Activated CD4-positive, alpha-beta T cell treated with anti-CD3 and anti-CD28 coated beads, Interleukin-2, amount 50 U/mL, for 4 hours (primary cell): ENCODE measurements around the gene KIF16B.

Experiments
- DNase-seq, 2 experiments: peaks; one replicate each; pipeline ENCODE4 v3.0.0-alpha.2; 2020

KIF16B gene

DNA sequence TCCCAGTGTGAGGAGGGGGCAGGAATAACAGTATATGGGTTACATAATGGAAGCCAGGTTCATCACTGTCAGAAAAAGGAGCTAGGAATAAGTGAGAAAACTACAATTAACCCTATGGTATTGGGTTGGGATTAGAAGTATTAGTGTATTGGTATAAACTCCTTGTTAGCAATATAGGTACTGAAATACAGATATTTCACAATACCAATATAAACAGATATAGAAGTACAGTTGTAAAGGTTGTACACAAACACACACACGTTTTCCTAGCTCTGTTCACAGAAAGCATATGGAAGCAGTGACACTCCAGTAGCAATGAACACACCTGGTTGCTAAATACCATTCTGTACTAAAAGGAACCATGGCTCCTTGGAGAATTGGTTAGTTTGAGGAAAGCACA is 148.5 kb downstream of the KIF16B start:
- DNase-seq, result no peak

DNA sequence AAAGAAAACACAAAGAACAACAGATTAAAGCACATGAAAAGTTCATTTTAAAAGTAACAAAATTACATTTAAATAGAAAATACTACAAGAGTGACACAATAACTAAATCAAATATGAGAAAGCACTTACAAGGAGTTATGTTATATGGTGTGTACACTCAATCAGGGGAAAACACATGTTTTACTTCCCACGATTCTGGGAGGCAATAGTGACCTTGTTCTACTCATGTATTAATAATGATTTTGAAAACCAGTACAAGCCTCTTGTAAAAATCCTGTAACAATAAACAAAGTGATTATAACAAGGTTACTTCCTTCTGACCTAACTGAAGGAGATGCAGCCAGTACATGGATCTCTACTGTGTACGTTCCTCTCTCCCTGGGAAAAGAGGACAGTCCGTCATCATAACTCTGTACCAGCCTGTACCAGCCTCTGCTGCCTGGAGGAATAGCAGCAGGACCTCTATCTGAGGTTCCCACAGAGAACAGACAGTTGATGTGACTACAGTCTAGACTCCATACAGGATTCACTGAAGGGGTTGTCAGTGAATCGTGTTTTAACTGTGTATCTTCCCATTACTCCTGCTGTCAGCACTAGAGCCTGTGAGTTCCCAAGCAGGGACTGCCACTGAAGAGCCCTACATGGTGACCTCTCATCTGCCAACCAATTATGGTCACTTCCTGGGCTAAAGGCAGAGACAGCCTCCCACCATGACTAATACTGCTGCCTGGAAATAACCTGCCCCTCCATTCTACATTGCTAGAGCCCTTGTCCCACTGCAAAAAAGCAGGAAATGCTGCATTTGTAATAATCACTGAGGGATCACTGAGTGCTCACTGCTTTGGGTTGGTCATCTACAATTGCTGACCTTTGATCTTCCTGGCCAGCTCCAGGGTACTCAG is 149.7 kb downstream of the KIF16B start:
- DNase-seq, result no peak

DNA sequence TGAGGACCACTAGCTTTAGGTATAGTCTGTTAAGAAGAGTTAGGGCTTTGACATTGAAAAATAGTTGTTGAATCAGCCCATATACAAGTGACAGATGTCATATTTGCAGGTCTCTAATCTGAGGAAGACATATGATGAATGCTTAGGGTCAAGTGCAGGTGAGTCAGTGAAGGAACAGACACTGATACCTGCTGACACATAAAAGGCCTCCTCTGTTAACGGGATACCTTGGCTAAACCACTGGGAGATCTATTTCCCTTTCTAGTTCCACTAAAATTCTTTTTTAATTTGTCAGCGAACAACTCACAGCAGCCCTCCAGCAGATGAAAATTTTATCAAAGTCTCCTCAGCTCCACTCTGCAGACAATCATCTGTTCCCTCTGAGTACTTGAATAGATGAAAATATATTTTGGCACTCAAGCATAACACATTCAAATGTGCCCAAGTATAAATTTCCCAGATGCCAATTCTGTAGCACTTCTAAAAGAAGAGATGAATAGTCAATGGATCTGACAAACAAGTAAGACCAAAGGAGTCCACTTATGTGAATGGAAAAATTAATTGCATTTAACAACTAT is 154.0 kb downstream of the KIF16B start:
- DNase-seq, result no peak

DNA sequence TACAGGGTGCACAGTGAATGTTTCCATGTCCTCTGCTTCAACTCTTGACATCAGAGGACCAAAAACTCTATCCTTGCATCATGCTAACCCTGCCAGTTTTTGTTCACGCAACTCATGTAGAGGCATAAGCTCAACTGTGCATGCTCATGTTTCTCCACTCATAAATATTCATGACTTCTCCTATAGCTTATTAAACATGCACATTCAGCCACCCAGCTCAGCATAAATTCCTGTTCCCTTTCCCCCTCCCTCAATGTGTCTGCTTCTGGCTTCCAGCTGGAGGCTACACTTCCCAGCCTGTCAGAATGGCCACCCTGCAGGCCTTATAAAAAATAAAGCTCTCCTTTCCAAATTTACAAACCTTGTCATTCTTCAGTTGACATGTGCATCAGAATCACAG is 154.6 kb downstream of the KIF16B start:
- DNase-seq, result no peak

- no peak for DNase-seq
These were observed 156.2 kb downstream of the KIF16B start for GRCh38 chr20:16417001-16417400.

GRCh38 chr20:16415071-16416053 is 157.9 kb downstream of the KIF16B start:
- no peak for DNase-seq

DNA sequence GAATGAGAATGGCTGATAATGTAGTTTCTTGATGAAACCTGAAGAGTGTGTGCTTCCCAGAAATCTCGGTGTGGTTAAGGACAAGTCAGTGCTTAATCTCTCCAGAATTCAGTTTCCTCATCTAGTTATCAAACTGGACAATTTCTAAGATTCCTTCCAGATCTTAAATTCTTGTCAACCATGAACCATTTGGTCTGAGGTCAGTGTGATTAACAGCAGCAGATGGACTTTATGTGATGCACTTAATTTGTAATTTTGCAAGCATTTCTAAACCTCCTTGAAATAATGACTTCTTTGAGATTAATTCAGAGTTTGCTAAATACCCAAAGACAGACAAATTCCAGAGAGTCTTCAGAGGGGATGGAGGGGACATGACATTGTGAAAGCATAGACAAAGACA is 160.3 kb downstream of the KIF16B start:
- DNase-seq, result no peak

- no peak for DNase-seq
These were observed 161.9 kb downstream of the KIF16B start for GRCh38 chr20:16411361-16411760.

DNA sequence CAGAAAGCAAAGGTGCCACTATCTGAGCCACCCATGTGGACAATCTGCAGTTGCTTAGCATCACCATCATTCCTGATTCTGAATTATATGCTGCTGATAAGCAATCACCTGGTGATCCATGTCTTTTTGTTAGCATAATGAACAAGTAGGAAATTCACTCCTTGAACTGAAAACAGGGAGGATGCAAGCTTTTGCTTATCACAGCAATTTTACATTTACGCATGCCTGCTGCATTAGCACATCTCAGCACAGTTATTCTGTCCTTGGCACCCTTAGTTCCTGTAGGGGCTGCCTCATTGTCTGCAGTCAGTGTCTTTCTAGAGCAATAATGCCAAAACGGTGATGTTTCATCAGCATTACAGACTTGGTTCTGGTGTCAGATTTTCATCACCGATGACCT is 162.6 kb downstream of the KIF16B start:
- no peak for DNase-seq

DNA sequence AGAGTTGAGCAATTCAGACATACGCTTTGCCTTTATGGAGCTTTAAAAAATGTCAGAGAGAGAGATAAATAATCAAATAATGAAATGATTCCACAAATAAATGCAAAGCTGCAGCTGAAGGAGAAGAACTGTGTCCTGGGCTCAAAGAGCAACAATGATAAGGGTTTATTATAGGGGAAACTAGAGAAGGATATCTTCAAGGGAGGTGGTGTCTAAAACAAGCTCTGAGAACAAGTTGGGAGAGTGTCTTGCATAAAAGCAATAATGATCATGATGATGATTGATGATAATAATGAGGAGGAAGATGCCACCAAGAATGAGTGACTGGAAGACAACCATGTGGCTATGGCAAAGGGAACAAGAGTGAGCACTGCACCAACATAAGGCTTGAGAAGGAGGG is 164.3 kb downstream of the KIF16B start:
- DNase-seq, result no peak

DNA sequence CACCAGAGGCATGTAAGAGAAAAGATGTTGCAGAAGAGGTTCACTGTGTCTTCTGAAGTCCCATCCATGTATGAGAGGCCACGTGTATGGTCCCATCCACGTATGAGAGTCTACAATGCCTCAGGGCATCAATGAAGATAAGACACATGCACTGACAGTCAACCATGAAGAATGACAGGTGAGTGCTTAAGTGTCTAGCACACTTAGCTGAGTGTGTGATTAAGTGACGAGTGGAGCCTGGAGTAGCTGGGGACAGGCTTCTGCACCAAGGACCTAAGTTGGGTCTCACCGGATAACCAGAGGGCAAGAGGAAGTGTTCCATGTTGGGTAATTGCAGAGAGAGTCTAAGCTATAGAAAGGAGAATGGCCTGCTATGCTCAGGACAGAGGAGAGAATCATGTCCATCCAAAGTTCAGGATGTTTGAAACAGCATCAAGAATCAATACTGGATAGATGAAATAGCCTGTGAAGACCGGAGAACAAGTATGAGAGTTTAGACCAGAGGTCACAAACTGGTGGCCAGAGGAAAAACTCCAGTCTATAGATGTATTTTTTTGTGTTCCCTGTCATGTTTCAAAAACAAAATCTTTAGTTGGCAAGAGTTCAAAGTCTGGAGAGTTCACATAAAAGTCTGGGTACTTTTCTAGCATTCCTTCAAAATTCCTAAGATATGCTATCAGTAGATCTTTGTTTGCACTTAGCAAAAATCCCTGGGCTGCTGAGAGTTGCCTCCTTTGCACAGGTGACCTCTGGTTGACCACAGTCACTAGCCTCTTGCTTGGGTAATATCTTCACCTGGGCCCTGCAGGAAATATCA is 165.8 kb downstream of the KIF16B start:
- DNase-seq, result no peak

- DNase-seq, result no peak
These were observed 168.0 kb downstream of the KIF16B start for GRCh38 chr20:16405254-16405653.

DNA sequence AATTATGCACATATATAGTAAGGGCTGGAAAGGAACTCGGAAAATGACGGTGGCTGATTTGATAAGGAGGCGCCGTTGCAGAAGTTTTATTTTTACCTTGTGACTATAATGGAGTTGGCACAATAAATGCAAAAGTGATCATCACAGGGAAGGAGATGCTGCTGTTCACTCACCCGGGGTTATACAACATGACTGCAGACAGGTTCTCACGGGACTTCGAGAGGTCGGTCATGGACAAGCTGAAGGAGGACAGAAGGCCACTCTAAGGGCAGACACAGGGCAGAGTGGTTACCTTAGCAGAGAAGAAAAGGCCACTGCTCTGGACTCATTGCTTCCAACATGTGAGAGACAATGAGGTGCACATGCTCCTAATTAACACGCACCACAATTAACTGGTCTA is 168.6 kb downstream of the KIF16B start:
- no peak for DNase-seq

DNA sequence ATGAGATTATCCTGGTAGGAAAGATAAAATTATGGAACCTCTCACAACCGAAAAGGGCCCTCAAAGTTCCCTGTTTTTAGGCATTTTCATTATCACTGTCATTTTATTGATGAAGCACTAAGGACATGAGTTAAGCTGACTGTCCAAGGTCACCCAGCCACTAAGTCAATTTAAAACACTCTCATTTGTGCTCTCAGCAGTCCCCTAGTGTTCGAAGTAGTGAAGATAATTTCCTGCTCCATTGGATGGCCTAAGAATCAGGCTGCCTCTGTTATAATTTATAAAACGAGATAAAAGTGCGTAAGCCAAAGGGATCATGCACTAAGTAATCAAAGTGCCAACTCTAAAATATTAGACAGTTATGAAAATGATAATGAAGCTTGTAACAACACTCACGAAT is 169.1 kb downstream of the KIF16B start:
- DNase-seq, result no peak

DNA sequence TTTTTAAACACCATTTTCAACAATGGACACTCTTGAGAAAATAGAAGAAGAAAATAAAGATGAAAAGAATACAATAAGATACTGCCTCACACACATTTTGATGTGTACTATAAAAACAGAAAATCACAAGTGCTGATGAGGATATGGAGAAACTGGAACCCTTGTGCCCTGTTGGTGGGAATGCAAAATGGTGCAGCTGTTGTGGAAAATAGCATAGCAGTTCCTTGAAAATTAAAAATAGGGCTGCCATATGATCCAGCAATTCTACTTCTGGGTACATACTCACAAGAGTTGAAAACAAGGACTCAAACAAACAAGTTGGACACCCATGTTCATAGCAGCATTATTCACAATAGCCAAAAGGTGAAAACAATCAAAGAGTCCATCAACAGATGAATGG is 173.0 kb downstream of the KIF16B start:
- no peak for DNase-seq

GRCh38 chr20:16399801-16400200 is 173.4 kb downstream of the KIF16B start:
- DNase-seq, result no peak

- DNase-seq, result no peak
These were observed 176.2 kb downstream of the KIF16B start for GRCh38 chr20:16397086-16397485.

- DNase-seq, result no peak
These were observed 177.9 kb downstream of the KIF16B start for GRCh38 chr20:16395366-16395765.

- no peak for DNase-seq
These were observed 178.5 kb downstream of the KIF16B start for GRCh38 chr20:16394784-16395183.

DNA sequence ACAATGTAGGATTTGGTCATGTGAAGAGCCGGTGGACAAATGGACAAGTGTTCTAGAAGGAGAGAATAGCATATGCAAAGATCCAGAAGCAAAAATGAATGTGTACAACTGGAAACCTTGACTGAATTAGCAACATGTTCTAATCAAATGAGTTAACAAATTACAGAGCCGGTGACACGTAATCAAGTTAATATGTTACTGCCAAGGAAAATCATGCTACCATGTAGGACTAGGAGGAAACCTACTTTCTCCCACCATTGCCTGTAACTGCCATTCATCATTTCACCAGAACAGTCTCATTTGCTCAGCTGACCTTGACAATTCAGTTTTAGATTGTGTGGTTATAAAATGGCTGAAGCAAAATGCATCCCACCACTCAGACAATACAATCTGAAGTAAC is 179.4 kb downstream of the KIF16B start:
- DNase-seq, result no peak

DNA sequence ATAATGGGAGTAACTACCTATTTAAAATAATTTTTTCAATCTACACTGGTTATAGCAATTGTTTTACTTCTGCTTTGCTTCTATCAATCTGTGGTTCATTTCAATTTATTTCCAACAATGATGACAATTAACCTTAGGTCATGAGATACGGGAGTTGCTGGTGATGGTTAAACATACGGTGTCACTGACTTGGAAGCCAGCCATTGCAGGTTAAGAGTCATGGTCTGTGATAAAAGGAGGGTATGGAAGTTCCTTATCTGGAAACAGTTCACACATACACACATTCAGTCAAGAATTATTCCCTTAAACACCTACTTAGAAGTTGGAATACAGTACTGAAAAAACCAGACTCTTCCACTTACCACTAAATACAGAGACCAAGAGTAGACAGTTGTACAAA is 180.0 kb downstream of the KIF16B start:
- DNase-seq, result no peak

- DNase-seq, result no peak
These were observed 180.9 kb downstream of the KIF16B start for GRCh38 chr20:16392346-16392745.

GRCh38 chr20:16390991-16391390 is 182.3 kb downstream of the KIF16B start:
- no peak for DNase-seq
